Panc1 (cell line): Measurements from ENCODE around the gene GLIPR1L1. TPM values are rescaled to one million over a fixed set of nuclear protein-coding genes. Genes with fewer than 3 reads are reported as not detected.

ENCODE experiments used
- ATAC-seq: fragments of 200-7000 bp; cut with Tn5 transposase; 2 replicates; pipeline ENCODE4 v1.9.1; 2020; ENCODE audit warnings: mild to moderate bottlenecking, moderate library complexity
- BruUV-seq: library from RNA; stranded (reverse); fragments of 400-500 nt; replicated peaks from 2 replicates; lab custom pipeline; 2021; lab: Mats Ljungman, UMichigan
- CTCF ChIA-PET: fragments of 300-600 bp; sonication (Branson Sonifier 250); formaldehyde crosslinking; loops from one replicate; lab custom pipeline; 2022; ENCODE audit warnings: antibody characterized with exemption; lab: Charles Lee
- POLR2A ChIA-PET: fragments of 300-600 bp; sonication (Branson Sonifier 250); formaldehyde crosslinking; loops from one replicate; lab custom pipeline; 2022; ENCODE audit warnings: antibody characterized with exemption; lab: Charles Lee
- DNase-seq: peaks from one replicate; pipeline ENCODE4 v3.0.0-alpha.2; 2010; ENCODE audit warnings: low read depth, low spot score
- H3K27ac ChIP-seq: 2 replicates; pipeline ENCODE4 v1.5.1; 2011; ENCODE audit warnings: mild to moderate bottlenecking, low read length, inconsistent platforms
- H3K27me3 ChIP-seq: fragments of 200-500 bp; sonication (Bioruptor generic); 2 replicates; pipeline ENCODE4 v1.6.0; 2014; ENCODE audit warnings: low read length, inconsistent platforms; ENCODE audit not compliant: control insufficient read depth, insufficient read depth
- H3K36me3 ChIP-seq: fragments of 200-500 bp; sonication (Bioruptor generic); 2 replicates; pipeline ENCODE4 v1.5.1; 2014; ENCODE audit warnings: inconsistent platforms, mild to moderate bottlenecking, low read length, moderate library complexity; ENCODE audit not compliant: control insufficient read depth, insufficient read depth
- H3K4me1 ChIP-seq: 2 replicates; pipeline ENCODE4 v1.5.1; 2011; ENCODE audit warnings: inconsistent platforms, mild to moderate bottlenecking, low read length, moderate library complexity; ENCODE audit not compliant: control insufficient read depth, insufficient read depth
- H3K4me3 ChIP-seq, 2 experiments: 2 replicates each; pipeline ENCODE4 v1.5.1; 2011 to 2012; ENCODE audit warnings: low read depth in 2 of 2, low read length in 2 of 2, mild to moderate bottlenecking in 2 of 2, inconsistent platforms in 1 of 2, moderate library complexity in 1 of 2
- H3K9me3 ChIP-seq: fragments of 200-500 bp; sonication (Bioruptor generic); 2 replicates; pipeline ENCODE4 v1.5.1; 2014; ENCODE audit warnings: low read depth, mild to moderate bottlenecking, inconsistent platforms, low read length, moderate library complexity; ENCODE audit not compliant: control insufficient read depth, insufficient read depth
- CTCF ChIP-seq: fragments of 450-650 bp; IDR thresholded peaks from 2 replicates; pipeline ENCODE4 v1.5.1; 2017; ENCODE audit warnings: mild to moderate bottlenecking
- POLR2AphosphoS5 ChIP-seq: IDR thresholded peaks from 2 replicates; pipeline ENCODE4 v1.6.1; 2012; ENCODE audit warnings: mild to moderate bottlenecking, low read depth, low read length, moderate library complexity
- REST ChIP-seq, 2 experiments: IDR thresholded peaks; 2 replicates each; pipeline ENCODE4 v1.6.1; 2011 to 2012; ENCODE audit warnings: low read depth in 2 of 2, control low read depth in 1 of 2, low read length in 1 of 2, mild to moderate bottlenecking in 1 of 2, moderate library complexity in 1 of 2; ENCODE audit not compliant: insufficient read depth in 1 of 2
- SIN3A ChIP-seq: IDR thresholded peaks from 2 replicates; pipeline ENCODE4 v1.6.1; 2012; ENCODE audit warnings: low read depth, mild to moderate bottlenecking, low read length, moderate library complexity, borderline replicate concordance; ENCODE audit not compliant: insufficient read depth
- TCF7L2 ChIP-seq: IDR thresholded peaks from 2 replicates; pipeline ENCODE4 v1.6.1; 2011; ENCODE audit warnings: mild to moderate bottlenecking, low read depth, low read length, inconsistent platforms
- in situ Hi-C: cut with HindIII; loops from 2 replicates; pipeline ENCODE4 v1.10.0; 2016; ENCODE audit warnings: low sequenced_read_pairs, low pct_unique_long_range_greater_than_20kb
- intact Hi-C: fragments of 100-400 bp; cut with micrococcal nuclease; formaldehyde crosslinking; loops from one replicate; pipeline ENCODE4 v1.10.0; 2022; ENCODE audit not compliant: unreplicated experiment
- total RNA-seq: library from RNA; stranded (reverse); gene quantifications from one replicate; pipeline ENCODE4 v1.2.1, GENCODE V29; 2021; ENCODE audit not compliant: unreplicated experiment

The GLIPR1L1 gene
- total RNA-seq, 1 experiment from 2014 or later = not detected

GRCh38 chr12:75419841-75420240 is 85.4 kb downstream of the GLIPR1L1 start:
- Histone ChIP-seq H3K4me1 (no peaks in the 10 kb centered on the region), H3K9me3 (0 out of 2 replicates have a peak, but pooled peaks cover under 1% of the 10 kb centered on the region), H3K27ac (no peak overlapping the region), H3K4me3 (no peak overlapping the region), H3K27me3 (no peaks in the 10 kb centered on the region), H3K36me3 (no peaks in the 10 kb centered on the region)
- ChIA-PET CTCF (no interaction called here), POLR2A (no interaction called here)
- in situ Hi-C loops = no loop called here
- ATAC-seq (no peak), DNase-seq (no peak)
- intact Hi-C loops = no loop called here
- BruUV-seq = no TSS peak
- TF ChIP-seq TCF7L2 (no peak), SIN3A (no peak), REST (IDR thresholded peaks at IDR 0.05; ENCODE audit: insufficient read depth in 1 of 2, low read depth in 2 of 2, low read length in 1 of 2) (no peak), CTCF (no peak), POLR2AphosphoS5 (no peak)

Other genes starting within 250 kb of the GLIPR1L1 start
- not detected for gene KCNC2, start 124.8 kb upstream of the GLIPR1L1 start, total RNA-seq
- gene CAPS2, start 4.3 kb upstream of the GLIPR1L1 start, total RNA-seq = 11.8 TPM
- 0.72 TPM for gene GLIPR1L2, start 56.4 kb downstream of the GLIPR1L1 start, total RNA-seq
- gene GLIPR1, start 146.1 kb downstream of the GLIPR1L1 start, total RNA-seq = 11.5 TPM
- 161 TPM for gene KRR1, start 176.9 kb downstream of the GLIPR1L1 start, total RNA-seq